Thyroid gland (tissue), 4 donors: ENCODE measurements around the gene DLGAP1.

Experiments used
- POLR2A ChIP-seq, 2 donors: fragments of 450-650 bp; IDR thresholded peaks; one replicate each; pipeline ENCODE4 v1.6.1; 2017; ENCODE audit warnings: antibody characterized with exemption in 2 of 2, mild to moderate bottlenecking in 2 of 2, moderate library complexity in 1 of 2
- TF ChIP-seq, protein P1 (sequence below), 6 experiments: fragments of 200-600 bp in 3 of 6; fragments of 450-650 bp in 3 of 6; sonication (generic) in 3 of 6; IDR thresholded peaks; one replicate each; pipeline ENCODE4 v1.5.1; 2016 to 2019; ENCODE audit warnings: antibody characterized with exemption in 6 of 6, mild to moderate bottlenecking in 2 of 6, inconsistent platforms in 1 of 6, moderate library complexity in 1 of 6

GRCh38 chr18:3513481-3513880 is 941.6 kb downstream of the DLGAP1 start:
- TF ChIP-seq, protein P1, sequence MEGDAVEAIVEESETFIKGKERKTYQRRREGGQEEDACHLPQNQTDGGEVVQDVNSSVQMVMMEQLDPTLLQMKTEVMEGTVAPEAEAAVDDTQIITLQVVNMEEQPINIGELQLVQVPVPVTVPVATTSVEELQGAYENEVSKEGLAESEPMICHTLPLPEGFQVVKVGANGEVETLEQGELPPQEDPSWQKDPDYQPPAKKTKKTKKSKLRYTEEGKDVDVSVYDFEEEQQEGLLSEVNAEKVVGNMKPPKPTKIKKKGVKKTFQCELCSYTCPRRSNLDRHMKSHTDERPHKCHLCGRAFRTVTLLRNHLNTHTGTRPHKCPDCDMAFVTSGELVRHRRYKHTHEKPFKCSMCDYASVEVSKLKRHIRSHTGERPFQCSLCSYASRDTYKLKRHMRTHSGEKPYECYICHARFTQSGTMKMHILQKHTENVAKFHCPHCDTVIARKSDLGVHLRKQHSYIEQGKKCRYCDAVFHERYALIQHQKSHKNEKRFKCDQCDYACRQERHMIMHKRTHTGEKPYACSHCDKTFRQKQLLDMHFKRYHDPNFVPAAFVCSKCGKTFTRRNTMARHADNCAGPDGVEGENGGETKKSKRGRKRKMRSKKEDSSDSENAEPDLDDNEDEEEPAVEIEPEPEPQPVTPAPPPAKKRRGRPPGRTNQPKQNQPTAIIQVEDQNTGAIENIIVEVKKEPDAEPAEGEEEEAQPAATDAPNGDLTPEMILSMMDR (IDR thresholded peaks at IDR 0.05) = no peak
- TF ChIP-seq POLR2A (IDR thresholded peaks at IDR 0.05) = no peak
